H4 (cell line): ENCODE results near the gene ANKS1B. TPM values are rescaled to one million over a fixed set of nuclear protein-coding genes. Genes with fewer than 3 reads are reported as not detected.

ENCODE experiments used
- DNase-seq: peaks from one replicate; pipeline ENCODE4 v3.0.0-alpha.2; 2015; ENCODE audit warnings: low spot score
- total RNA-seq: library from RNA; depleted of rRNA; stranded (reverse); fragments of >200 nt; shearing (Covaris generic); gene quantifications from 2 replicates; pipeline ENCODE4 v1.2.3, GENCODE V29; 2014

The ANKS1B gene
- total RNA-seq, 1 experiment from 2014 or later: 1.8 TPM

- no peak for DNase-seq
These were observed 851.3 kb downstream of the ANKS1B start for GRCh38 chr12:99133401-99133800.

DNA sequence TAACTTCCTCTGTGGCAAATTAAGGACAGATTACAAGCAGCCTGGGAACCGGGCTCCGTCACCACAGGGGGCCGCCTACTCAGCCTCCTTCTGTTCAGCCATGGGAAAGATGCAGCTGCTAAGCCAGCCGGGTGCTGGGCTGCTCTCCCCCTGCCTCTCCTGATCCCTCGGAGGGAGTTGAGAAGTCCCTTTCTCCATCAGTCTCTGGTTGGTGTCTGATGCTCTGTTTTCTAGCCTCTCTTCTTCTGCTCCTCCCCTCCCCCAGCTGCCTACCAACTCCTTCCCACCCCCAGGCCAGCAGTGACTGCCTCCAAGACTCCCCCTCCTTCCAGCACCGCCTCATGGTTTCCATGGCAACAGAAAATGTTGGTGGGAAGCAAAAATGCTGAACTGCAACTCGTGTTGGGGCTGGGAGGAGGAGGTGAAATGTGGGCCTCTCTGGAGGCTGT lies 853.0 kb downstream of the ANKS1B start:
- DNase-seq: peak; percentile 59

DNA sequence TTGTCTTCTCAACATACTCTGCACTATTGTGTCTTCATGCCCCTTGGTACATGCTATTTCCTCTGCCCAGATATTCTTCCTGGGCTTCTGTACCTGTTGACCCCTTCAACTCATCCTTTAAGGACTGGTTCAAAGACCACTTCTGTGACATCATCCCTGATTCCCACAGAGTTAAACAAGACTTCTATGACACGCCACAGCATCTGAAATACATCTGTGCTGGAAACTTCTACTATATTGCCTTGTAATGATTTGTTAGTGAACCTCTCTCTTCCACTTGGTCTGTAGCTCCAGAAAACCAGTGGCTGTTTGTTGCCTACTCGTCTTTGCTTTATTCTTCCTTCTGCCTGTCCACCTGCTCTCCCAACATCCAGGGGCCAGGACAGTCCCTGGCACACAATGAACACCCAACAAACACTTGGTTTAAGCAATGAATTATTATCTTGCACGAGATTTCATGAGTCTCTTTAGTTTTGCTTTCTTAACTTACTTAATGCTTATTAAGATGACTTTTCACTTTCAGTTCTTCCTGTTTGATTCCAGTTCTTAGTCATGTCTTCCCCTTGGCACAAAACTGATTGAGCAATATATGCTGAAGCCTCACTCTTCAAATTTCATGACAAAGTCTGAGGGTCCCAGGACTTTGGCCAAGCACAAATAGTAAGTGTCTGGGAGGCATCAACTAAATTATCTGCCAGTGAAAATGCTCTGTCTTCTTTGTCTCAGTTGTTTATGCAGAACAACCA lies 853.8 kb downstream of the ANKS1B start:
- DNase-seq: peak; percentile 43

DNA sequence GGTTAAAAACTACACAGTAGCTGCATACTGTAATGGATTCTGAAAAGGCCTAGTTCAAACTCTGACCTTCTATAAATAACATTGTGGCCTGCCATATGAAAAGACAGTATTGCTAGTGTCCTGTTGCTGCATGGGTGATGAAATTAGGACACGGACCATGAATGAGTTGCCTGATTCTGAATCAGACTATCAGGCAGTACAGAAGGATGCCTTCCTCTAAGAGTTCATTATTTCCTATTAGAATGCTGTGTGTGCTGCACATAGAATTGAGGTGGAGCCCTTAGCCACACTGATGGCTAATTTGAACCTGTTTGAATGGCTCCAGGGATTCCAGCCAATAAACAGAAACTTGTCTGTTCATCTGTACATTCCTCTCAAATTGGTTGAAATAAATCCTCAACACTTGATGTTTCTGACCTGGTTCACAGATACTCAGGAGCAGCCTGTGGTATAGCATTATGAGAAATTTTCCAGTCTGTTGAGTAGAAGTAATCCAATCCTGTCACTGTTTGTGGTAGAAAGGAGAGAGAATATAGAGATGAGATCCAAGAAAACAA lies 856.4 kb downstream of the ANKS1B start:
- no peak for DNase-seq

DNA sequence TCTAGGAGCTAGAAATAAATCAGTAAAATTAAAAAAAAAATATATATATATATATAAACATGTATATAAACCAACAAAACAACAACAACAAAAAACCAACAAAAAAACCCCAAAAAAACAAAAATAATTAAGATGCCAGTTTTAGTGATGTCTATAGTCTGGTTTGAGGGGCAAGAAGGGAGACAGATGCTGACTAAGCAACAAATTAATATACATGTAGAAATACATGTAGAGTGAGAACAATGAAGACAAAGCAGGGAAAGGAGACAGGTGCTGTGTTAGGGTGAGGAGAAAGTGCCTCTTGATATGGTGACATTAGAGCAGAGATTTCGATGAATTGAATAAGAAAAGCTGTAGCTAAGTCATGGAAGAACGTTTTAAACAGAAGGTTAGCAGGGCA lies 861.8 kb downstream of the ANKS1B start:
- no peak for DNase-seq

GRCh38 chr12:99122496-99122895 lies 862.2 kb downstream of the ANKS1B start:
- no peak for DNase-seq

DNA sequence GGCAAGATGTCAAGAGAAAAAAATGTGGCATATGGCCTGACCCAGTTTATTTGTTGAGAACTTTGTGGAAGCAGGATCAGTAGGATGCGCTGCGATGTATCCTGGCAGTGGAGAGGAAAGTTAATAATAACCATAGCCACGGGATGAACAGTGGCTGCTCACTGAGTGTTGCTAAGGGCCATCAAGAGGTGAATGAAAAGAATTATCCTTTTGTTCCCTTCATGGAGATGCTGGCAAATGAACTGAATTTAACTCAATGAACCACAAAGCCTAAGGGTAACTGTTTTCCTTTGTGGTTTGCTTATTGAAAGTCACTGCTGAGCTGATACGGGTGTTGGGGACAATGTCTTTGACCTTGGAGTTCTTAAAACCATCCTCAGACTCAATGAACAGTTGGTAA lies 863.2 kb downstream of the ANKS1B start:
- DNase-seq: no peak

GRCh38 chr12:99119943-99120342 lies 864.8 kb downstream of the ANKS1B start:
- DNase-seq: no peak

DNA sequence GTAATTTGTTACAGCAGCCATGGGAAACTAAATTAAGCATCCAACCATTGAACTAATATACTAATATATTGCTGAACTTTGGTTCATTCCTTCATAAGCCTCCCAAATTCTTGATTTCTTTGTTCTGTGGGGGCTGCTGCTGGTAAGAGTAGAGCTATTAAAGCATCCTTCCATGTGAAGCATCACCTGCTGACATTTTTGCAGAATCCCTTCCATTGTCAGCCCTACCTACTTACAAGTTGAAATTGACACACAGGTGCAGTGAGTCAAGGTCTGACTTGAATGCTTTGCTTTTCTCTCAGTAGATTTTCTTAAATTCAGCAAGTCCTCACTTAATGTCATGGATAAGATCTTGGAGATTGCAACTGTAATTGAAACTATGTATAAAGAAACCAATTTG lies 865.3 kb downstream of the ANKS1B start:
- DNase-seq: no peak

DNA sequence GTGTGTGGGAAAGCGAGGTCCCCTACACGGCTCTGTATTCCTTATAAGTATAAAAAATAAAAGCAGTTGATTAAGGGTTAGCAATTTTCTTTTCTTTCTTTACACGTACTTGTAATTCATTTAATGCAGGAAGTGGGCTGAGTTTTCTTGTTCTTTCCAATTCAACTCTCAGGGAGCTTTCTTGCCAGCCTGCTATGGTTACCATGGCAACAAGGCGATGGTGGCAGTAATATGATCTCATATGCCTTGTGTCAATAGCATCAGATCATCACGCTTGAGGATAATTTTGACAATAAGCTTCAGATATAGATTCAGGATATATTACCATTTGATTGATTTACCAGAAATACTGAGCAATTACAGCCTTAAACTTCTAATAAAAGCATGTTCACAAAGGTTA lies 873.1 kb downstream of the ANKS1B start:
- no peak for DNase-seq

DNA sequence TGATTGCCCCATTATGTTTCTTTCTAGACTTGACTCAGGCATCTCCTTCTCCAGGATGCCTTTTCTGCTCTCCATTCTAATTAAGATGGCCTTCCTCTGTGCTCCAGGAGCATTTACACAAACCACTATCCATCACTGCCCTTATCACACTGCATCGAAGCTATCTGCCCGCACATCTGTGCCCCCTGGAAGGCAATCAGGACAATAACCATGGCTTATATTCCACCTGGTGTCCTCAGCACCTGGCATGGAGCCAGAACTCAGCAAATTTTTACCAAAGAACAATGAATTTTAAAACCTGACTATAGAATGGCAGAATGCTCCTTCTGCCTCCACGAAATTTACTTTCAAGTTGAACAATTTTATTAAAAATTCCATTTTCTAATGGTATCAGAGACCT lies 873.9 kb downstream of the ANKS1B start:
- DNase-seq: no peak

GRCh38 chr12:99110212-99110611 lies 874.5 kb downstream of the ANKS1B start:
- DNase-seq: no peak

DNA sequence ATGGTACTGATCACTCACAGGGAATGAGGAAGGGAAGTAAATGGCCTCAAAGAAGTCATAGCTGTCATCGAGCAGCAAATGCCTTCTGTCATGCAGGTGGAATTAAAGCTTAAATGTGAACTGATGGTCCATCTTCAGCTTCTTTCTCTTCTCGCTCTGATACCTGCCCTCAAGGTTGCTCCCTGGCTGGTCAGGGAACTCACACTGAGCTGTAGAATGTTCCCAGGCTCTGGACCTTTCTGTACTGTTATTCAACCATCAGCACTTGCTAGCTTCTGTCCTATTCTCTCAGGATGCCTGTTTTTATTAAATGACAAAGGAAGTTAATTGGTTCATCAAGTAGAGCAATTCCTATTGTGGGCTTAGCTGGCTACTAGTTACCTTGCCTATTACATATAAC lies 875.8 kb downstream of the ANKS1B start:
- no peak for DNase-seq

- no peak for DNase-seq
These were observed 885.0 kb downstream of the ANKS1B start for GRCh38 chr12:99099786-99100185.

- DNase-seq: no peak
These were observed 887.6 kb downstream of the ANKS1B start for GRCh38 chr12:99097171-99097570.

GRCh38 chr12:99093166-99093565 lies 891.6 kb downstream of the ANKS1B start:
- DNase-seq: no peak

DNA sequence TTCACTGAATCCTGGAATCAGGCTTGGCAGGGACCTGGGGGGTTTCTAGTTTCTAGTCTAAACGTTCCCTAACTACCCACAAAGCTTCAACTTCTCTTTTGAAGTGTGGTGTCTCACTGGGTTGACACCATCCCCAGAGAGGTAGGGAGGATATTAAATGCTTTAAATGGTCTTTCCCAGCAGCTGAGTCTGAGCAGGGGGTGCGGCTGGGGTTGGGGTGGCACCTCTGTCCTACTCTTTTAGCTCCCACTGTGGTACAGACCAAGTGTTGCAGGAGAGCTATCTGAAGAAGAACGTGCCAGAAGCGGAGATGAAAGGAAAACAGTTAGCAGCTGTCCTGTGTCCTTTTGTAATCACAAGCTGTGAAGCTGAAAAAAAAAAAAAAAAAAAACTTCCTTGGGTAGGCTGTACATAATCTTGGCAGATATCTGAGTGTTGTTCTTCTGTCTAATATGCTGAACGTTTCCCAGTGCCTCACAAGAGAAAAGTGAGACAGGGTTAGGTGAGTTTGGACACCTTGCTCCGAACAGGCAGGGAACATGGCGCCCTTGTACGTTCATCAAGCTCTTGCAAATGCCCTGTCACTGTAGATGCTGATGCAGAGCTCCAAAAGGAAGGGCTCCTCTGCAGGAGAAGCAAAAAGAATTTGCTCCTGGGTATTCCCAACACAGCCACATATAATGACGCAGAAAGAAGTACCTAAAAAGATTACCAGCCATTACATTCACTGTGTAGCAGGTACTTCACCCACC lies 892.5 kb downstream of the ANKS1B start:
- DNase-seq: no peak

GRCh38 chr12:99087278-99087677 lies 897.5 kb downstream of the ANKS1B start:
- no peak for DNase-seq

GRCh38 chr12:99079811-99080210 lies 904.9 kb downstream of the ANKS1B start:
- peak; percentile 7 for DNase-seq

- no peak for DNase-seq
These were observed 915.6 kb downstream of the ANKS1B start for GRCh38 chr12:99068993-99069747.

DNA sequence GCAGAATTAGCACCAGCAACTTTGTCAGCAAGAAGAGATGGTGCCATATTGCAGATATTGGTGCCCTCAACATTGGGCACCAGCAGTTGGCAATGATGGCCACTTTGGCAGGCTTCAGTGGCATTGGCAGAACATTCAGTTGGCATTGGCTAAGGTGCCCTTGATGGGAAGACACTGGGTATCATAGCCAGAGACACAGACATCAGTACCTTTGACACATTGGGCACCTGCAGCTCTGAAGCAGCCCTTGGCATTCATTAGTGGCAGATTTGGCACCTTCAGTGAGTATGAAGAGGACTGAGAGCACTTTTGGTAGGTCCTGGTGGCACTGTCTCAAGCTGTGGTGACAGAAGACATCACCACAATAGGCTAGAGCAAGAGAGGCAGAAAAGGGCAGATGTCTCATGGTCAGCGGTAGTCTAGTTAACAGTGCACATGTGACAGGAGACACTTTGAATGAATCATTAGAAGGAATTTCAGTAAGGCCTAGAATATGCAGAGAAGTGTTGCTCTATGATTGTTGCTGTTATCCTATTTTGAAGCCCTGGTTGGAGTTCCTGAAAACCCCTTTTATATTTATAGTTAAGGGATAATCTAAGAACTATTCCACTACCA lies 917.5 kb downstream of the ANKS1B start:
- DNase-seq: no peak

GRCh38 chr12:99066726-99067125 lies 918.0 kb downstream of the ANKS1B start:
- DNase-seq: no peak
